HK-2 (cell line): ENCODE data around the gene PHKB.
"Not testable (repeated sequence)": the region's sequence is repeated elsewhere in the genome, so short reads cannot be mapped to it uniquely, and the experiment has no call there.

Source experiments
- DNase-seq: peaks from one replicate; pipeline ENCODE4 v3.0.0-alpha.2; 2018; ENCODE audit not compliant: unreplicated experiment

The PHKB gene

DNA sequence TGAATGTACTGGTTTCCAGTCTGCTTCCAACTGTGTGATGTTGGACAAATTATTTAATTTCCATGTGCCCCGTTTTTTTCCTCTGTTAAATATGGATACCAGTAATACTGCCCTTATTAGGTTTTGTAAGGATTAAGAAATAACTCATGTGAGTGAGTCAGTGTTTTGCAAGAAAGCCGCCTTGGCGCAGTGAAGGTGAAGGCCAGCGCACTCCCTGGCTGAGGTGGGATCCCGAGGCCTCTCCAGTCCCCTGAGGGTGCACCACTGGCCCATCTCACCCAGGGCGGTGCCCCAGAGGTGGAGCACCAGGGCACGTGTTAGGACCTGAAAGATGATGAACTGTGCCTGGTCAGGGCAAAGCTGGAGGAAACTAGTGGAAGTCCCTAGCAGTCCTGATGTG is 43.5 kb downstream of the PHKB start:
- no peak for DNase-seq

DNA sequence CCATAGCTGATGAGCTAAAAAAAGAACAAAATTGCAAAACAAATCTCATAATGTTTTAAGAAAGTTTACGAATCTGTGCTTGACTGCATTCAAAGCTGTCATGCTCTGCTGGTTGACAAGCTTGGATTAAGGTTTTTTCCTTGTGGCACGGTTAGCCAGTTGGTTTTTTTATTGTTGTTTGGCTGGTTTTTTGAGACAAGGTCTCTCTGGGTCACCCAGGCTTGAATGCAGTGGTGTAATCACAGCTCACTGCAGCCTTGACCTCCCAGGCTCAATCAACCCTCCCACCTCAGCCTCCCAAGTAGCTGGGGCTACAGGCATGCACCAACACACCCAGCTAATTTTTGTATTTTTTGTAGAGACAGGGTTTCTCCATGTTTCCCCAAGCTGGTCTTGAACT is 45.7 kb downstream of the PHKB start:
- no peak for DNase-seq

DNA sequence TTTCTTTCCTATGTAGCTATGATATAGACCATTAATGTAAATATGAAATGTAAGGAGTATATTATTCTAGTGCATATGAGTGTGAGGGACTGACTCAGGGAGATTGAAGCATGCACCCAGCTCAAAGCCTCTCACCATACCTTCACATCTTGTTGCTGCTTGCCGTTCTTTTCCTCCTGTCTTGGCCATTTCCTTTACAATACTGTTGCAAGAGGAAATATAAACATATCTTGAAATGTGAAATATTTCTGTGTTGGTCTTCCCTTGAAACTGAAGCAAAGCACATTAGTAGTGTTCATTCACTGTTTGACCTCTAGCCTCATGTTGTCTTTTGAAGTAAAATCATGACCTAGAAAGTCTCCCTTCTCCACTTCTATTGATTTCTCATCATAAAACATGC is 46.6 kb downstream of the PHKB start:
- DNase-seq, result no peak

DNA sequence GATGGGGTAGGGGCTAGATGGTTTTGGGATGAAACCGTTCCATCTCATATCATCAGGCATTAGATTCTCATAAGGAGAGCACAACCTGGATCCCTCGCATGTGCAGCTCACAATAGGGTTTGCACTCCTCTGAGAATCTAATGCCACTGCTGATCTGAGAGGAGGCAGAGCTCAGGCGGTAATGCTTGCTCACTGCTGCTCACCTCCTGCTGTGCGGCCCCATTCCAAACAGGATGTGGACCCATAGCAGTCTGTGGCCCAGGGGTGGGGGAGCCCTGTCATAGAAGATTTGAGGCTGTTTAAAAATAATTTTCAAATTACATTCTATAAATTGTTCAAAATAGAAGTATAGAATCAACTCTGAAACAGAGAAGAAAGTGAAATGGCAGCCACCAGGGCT is 50.8 kb downstream of the PHKB start:
- no peak for DNase-seq

DNA sequence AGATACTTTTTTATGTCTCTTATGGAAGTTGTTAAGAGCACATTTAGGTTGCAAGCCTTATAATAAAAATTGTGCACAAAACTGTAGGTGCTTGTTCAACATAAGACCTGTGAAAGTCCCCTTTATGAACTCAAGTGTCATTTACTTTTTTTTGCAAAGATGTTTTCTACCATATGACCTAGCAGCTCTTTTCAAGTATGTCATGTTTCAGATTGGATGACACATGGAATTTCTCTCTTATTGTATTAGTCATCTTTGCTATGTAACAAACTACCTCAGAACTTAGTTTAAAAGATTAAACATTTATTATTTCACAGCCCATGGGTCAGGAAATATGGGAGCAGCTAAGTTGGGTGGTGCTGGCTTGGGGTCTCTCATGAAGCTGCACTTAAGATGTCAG is 57.9 kb downstream of the PHKB start:
- no peak for DNase-seq

DNA sequence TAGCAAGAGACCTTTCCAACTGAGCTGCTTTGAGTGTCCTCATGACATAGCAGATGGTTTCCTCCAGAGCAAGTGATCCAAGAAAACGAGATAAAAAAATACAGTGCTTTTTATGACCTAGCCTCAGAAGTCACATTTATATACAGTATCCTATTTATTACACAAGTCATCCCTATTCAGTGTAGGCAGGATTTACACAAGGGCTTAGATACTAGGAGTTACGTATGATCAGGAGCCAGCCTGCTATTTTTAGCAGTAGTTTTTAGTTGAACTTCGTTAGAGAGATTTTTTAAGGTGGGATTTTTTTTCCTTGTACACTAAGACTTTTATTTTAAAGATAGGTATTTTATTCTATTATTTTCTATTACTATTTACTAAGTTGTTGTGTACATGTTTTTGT is 58.4 kb downstream of the PHKB start:
- DNase-seq, result no peak

DNA sequence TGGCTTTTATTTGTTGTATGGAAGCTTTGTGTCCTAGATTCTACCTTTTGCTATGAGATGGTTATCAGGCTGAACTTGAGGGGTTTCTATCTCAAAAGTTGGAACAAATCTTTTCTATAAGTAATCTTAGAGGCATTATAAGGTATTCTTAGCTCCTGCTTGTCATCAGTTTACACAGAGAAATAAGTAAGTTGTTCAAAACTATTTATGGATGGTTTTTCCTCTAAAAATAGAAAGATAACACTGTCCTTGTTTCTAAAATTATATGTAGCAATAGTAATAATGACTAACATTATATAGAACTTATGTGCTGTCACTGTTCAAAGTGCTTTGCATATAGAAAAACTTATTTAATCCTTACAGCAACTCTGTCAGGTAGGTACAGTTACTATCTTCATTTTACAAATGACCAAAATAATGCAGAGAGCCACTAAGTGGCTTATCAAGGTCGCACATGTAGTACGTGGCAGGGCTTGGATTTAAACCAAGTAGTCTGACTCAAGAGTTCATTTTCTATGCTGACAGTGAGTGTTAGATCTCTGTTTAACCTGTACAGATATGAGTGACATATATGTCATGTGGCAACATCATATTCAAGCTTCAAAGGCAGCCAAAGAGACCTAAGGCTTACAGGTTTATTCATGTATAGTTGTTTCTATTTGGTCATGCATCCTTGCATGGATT is 59.0 kb downstream of the PHKB start:
- DNase-seq, result no peak

DNA sequence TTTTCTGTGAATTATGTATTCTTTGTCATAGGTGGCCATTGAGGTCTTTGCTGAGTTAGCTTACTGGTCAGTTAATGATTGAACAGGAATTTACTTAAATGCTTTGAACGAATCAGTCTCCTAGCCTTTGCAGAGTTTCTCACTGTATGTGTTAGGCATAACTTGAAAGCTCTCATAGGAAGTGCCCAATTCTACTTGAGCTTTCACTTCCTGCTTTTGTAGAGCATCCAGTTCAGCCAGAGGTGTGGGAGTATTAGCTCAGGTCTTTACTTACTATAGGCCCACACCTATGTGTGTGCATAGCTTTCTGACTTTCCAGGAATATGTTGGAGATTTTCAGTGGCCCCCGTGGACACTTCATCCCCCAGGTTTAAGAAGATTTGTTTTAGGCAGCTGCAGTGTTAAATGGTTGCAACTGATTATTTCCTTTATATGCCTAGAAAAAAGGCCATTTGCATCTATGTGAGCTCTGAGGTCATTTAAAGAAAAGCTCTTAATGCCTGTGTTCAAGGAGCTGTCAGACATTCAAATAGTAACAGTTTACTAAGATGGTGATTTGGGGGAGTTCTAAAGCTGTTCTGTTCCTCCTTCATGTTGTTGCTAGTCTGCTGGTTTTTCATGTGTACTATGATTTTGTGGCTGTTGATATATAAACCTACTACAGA is 62.3 kb downstream of the PHKB start:
- no peak for DNase-seq

DNA sequence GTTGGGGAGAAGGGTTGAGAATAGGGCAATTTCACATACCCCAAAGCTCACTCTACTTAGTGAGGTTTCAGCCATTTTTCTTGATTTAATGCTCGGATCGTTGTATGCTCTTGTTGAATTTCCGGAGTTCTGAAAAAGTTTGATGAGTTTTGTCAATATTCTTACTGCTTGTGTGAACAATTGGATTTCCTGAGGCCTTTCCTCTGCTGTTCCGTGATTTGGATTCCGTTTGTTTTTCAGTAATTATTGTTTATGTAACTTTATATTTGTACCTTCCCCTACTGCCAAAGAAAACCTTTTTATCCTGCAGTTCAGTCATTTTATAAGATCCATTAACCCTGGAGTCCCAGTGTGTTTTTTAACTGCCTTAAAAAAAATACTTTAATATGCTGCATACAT is 62.9 kb downstream of the PHKB start:
- no peak for DNase-seq

DNA sequence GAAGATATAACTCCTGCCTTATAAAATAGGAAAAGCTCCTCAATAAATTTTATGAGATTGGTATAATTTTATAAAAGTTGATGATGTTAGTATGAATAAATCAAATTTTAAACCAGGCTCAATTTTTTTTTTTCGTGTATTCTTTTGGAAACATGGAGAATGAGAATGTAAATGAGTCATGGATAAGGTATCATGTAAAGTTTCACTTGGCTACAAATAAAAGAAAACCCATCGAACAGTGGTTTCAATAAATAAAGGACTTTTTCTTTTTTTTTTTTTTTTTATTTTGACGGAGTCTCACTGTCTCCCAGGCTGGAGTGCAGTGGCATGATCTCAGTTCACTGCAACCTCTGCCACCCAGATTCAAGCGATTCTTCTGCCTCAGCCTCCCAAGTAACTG is 67.3 kb downstream of the PHKB start:
- no peak for DNase-seq

DNA sequence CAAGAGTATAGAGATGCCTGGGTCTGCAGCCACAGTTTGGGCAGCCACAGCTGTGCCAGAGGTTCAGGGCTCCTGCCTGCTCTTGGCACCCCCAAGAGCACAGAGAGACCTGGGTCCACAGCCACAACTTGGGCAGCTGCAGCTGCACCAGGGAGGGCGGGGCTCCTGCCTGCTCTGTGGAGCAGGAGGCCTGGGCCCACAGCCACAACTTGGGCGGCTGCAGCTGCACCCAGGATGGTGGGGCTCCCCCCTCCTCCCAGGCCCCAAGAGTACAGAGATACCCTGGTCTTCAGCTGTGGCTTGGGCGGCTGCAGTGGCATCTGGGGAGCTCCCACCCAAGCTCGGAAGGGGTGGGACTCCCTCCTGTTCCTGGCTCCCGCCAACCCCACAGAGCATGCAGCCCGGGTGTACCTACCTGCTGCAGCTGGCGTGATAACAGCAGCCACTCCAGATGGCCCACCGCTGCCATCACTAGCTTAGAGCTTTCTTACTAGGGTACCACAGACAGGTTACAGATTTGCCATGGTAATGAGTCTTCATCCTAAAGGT is 72.7 kb downstream of the PHKB start:
- DNase-seq, result no peak

DNA sequence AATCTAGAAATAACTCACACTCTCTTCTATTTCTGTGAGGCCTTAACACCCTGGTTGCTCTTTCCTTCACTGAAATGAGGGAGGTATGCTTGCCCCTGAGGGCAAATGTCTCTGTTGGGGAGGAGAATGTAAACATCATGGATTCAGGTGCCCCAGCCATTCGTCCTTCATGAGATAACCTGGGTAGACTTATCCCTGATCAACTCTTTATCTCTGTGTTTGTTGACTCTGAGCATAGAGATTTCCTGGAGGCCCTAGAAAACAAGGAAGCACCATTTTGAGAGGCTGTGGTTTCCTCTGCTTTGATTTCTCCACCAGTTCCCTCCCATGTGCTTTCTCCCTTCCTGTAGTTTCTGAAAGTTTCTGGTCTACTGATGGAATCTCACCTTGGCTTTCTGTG is 77.3 kb downstream of the PHKB start:
- DNase-seq, result no peak

DNA sequence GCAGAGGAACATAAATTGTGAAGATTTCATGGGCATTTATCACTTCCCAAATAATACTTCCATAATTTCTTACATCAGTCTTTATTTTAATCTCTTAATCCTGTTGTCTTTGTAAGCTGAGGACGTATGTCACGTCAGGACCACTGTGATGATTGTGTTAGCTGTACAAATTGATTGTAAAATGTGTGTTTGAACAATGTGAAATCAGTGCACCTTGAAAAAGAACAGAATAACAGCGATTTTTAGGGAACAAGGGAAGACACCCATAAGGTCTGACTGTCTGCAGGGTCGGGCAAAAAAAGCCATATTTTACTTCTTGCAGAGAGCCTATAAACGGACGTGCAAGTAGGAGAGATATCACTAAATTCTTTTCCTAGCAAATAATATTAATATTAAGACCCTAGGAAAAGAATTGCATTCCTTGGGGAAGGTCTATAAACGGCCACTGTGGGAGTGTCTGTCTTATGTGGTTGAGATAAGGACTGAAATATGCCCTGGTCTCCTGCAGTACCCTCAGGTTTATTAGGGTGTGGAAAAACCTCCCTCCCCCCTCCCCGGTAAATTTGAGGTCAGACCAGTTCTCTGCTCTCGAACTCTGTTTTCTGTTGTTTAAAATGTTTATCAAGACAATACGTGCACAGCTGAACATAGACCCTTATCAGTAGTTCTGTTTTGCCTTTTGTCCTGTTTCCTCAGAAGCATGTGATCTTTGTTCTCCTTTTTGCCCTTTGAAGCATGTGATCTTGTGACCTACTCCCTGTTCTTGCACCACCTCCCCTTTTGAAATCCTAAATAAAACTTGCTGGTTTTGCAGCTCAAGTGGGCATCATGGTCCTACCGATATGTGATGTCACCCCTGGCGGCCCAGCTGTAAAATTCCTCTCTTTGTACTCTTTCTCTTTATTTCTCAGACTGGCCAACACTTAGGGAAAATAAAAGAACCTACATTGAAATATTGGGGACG is 78.9 kb downstream of the PHKB start:
- not testable (repeated sequence) for DNase-seq

DNA sequence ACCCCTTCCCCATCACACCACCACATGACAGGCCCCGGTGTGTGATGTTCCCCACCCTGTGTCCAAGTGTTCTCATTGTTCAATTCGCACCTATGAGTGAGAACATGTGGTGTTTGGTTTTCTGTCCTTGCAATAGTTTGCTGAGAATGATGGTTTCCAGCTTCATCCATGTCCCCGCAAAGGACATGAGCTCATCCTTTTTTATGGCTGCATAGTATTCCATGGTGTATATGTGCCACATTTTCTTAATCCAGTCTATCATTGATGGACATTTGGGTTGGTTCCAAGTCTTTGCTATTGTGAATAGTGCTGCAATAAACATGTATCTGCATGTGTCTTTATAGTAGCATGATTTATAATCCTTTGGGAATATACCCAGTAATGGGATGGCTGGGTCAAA is 80.0 kb downstream of the PHKB start:
- not testable (repeated sequence) for DNase-seq

DNA sequence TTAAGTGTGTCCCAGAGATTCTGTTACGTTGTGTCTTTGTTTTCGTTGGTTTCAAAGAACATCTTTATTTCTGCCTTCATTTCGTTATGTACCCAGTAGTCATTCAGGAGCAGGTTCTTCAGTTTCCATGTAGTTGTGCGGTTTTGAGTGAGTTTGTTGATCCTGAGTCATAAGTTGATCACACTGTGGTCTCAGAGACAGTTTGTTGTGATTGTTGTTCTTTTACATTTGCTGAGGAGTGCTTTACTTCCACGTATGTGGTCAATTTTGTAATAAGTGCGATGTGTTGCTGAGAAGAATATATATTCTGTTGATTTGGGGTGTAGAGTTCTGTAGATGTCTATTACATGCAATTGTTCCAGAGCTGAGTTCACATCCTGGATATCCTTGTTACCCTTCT is 83.1 kb downstream of the PHKB start:
- DNase-seq, result not testable (repeated sequence)

DNA sequence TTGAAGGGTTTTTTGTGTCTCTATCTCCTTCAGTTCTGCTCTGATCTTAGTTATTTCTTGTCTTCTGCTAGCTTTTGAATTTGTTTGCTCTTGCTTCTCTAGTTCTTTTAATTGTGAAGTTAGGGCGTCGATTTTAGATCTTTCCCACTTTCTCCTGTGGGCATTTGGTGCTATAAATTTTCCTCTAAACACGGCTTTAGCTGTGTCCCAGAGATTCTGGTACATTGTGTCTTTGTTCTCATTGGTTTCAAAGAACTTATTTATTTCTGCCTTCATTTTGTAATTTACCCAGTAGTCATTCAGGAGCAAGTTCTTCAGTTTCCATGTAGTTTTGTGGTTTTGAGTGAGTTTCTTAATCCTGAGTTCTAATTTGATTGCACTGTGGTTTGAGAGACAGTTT is 90.1 kb downstream of the PHKB start:
- not testable (repeated sequence) for DNase-seq

DNA sequence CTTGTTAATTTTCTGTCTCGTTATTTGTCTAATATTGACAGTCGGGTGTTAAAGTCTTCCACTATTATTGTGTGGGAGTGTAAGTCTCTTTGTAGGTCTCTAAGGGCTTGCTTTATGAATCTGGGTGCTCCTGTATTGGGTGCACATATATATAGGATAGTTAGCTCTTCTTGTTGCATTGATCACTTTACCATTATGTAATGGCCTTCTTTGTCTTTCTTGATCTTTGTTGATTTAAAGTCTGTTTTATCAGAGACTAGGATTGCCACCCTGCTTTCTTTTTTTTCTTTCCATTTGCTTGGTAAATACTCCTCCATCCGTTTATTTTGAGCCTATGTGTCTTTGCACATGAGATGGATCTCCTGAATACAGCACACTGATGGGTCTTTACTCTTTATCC is 90.6 kb downstream of the PHKB start:
- DNase-seq, result not testable (repeated sequence)

DNA sequence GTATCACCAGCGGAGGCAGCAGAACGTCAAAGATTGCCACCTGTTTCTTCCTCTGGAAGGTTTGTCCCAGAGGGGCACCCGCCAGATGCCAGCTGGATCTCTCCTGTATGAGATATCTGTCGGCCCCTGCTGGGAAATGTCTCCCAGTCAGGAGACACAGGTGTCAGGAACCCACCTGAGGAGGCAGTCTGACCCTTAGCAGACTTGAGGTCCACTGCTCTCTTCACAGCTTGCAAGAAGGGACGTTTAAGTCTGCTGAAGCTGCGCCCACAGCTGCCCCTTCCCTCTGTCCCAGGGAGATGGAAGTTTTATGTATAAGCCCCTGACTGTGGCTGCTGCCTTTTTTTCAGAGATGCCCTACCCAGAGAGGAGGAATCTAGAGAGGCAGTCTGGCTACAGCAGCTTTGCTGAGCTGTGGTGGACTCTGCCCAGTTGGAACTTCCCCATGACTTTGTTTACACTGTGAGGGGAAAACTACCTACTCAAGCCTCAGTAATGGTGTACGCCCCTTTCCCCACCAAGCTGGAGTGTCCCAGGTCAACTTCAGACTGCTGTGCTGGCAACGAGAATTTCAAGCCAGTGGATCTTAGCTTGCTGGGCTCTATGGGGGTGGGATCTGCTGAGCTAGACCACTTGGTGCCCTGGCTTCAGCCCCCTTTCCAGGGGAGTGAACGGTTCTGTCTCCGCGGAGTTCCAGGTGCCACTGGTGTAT is 92.9 kb downstream of the PHKB start:
- DNase-seq, result no peak

DNA sequence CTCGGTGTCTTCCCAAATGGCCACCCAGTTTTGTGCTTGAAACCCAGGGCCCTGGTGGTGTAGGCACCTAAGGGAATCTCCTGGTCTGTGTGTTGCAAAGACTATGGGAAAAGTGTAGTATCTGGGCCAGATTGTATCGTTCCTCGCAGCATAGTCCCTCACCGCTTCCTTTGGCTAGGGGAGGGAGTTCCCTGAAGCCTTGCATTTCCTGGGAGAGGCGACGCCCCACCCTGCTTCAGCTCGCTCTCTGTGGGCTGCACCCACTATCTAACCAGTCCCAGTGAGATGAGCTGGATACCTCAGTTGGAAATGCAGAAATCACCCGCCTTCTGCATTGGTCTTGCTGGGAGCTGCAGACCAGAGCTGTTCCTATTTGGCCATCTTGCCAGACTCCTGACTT is 93.5 kb downstream of the PHKB start:
- not testable (repeated sequence) for DNase-seq

DNA sequence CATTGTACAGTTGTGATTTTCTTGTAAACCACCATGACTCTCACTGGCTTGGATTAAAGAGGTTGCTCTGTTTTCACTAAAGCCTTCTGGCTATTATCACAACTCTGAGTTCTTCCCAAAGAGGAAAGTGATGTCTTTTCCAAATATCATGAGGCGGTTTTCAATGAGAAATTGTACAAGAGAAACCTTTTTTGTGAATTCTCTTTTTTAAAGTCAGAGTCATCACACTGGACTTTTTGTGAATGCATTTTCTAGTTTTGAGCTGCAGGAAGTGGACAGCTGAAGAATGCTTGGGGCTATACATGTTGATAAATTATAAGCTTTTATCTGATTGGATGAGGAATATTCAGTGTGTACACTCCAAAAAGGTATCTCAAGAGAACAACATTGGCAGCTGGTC is 100.2 kb downstream of the PHKB start:
- no peak for DNase-seq

DNA sequence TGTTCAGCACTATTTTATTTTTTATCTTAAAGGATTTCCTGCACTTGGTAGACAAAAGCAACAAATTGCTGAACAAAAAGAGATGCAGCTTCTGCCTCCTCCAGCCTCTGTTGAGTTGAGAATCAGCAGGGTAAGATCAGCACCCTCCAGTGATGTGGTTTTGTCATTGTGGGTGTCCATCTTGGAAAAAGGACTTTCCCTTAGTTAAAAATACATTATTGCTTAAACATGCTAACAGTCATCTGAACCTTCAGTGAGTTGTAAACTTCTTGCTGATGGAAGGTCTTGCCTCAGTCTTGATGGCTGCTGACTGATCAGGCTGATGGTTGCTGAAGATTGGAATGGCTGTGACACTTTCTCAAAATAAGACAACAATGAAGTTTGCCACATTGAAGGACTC is 101.2 kb downstream of the PHKB start:
- no peak for DNase-seq

DNA sequence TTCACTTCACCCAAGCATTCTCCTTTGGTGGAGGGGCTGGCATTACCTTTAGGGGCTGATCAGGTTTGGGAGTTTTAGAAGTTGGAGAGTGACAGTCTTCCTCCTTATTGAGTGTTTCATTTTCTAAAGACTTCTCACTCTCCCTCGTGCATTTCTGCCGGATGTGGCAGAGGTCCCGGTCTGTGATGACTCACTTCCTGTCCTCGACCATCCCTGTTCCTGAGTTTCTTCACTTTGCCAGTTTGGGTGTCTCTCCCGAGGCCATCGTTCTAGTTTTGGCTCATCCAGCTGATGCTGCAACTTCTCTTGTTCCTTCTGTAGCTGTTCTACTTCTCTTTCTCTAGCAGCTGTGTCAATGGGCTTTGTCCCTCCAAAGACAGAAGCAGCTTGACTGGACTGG is 104.3 kb downstream of the PHKB start:
- DNase-seq, result peak; percentile 51
